ENCODE measurements around the gene ACTR2.

Gene ACTR2

GRCh38 chr2:65275141-65275915 lies 47.7 kb downstream of the ACTR2 start:
- H3K4me3 ChIP-seq (ENCODE audit: low read depth, low read length): no peak overlapping the region
- DNase-seq (ENCODE audit: low read depth): no peak

DNA sequence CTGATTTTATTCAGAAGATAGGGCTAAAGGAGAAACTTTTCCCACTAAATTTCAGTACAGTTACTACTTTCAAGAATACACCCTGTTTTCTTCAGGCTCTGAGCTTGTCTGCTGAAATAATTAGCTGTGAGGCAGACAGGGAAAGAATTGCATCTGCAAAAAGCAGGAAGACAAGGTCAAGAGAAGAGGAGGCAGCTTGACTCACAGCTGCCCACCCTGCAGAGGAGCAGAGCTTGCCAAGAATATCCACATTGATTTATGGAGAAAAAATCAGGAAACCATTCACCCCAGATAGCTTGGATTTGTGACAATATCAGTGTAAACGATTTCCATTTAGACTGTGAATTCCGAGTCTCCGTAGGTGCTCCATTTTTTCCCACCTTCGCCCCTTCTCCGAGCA lies 49.0 kb downstream of the ACTR2 start:
- H3K4me3 ChIP-seq (ENCODE audit: low read depth, low read length): no peak overlapping the region
- peak; percentile 28 for DNase-seq (ENCODE audit: low read depth)

DNA sequence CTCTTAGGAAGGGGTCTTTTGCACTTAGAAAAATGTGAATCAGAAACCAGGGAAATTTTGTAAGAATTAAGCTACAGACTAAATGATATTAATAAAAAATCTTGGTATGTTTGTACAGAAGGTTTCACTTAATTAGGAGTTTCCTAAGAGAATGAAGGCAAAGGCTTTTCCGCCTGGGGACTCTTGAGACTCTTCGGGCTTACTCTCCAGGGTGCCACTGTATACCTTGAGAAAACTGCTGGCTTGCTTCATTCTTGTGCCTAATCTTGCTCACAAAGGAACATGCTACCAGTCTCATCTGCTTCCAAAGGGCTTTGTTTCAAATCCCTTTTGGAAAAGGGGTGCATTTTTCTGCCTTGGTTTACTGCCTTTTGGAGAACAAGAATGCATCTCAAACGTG lies 49.5 kb downstream of the ACTR2 start:
- no peak overlapping the region for H3K4me3 ChIP-seq (ENCODE audit: low read depth, low read length)
- no peak for DNase-seq (ENCODE audit: low read depth)

GRCh38 chr2:65277791-65278483 lies 50.3 kb downstream of the ACTR2 start:
- DNase-seq (ENCODE audit: low read depth): no peak
- no peak overlapping the region for H3K4me3 ChIP-seq (ENCODE audit: low read depth, low read length)

GRCh38 chr2:65278531-65278981 lies 50.9 kb downstream of the ACTR2 start:
- DNase-seq (ENCODE audit: low read depth): peak; percentile 36
- no peak overlapping the region for H3K4me3 ChIP-seq (ENCODE audit: low read depth, low read length)

GRCh38 chr2:65279756-65280155 lies 52.1 kb downstream of the ACTR2 start:
- DNase-seq (ENCODE audit: low read depth): no peak
- H3K4me3 ChIP-seq (ENCODE audit: low read depth, low read length): no peak overlapping the region

DNA sequence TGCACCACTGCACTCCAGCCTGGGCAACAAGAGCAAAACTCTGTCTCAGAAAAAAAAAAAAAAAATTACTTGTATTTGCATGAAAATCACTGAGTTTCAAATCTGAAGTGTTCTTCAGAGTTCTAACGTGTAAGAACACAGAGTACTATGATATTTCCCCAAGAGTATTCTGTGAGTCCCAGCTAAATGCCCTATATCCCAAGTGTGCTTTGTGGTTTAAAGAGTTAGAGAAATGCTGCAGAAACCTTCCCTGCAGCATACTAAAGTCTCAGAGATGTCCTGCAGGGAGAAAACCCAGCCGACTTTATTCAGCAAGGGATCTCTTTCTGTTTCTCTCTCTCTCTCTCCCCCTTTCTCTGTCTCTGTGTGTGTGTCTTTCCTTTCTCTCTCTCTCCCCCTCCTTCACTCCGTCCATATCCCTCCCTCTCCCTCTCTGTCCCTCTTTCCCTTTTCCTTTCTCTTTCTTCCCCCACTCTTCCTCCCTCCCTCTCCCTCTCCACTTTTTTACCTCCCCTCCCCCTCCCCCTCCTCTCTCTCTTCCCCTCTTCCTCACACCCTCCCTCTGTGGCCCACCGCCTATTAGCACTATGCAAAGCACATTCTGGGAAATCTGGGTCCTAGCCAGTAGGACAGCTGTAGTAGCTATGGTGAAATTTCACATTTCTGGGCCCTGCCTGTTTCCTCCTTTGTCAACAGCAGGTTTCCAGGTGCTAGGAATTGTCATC lies 54.2 kb downstream of the ACTR2 start:
- H3K4me3 ChIP-seq (ENCODE audit: low read depth, low read length): no peak overlapping the region
- DNase-seq (ENCODE audit: low read depth): no peak

- DNase-seq (ENCODE audit: low read depth): no peak
Observed at GRCh38 chr2:65282477-65283053, 54.9 kb downstream of the ACTR2 start.

DNA sequence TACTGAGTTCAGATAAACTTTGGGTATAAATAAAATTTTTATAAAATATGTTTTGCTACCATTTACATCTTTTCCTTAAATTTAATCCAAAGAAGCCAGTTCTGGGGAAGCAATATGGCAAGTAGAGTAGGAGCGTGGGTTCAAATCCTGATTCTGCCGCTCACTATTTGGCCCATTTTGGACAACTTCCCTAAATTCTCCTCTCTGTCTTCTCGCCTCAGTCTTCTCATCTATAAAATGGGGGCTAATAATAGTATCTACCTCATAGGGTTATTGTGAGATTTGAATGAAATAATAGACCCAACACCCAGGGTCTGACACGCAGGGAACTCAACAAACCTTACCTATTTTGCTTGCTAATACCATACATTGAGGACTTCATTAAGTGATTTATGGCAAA lies 59.7 kb downstream of the ACTR2 start:
- no peak overlapping the region for H3K4me3 ChIP-seq (ENCODE audit: low read depth, low read length)
- DNase-seq (ENCODE audit: low read depth): no peak

More at GRCh38 chr2:65282477-65283053, 54.9 kb downstream of the ACTR2 start:
- no peak overlapping the region for H3K4me3 ChIP-seq (ENCODE audit: low read depth, low read length)

GRCh38 chr2:65291216-65292105 lies 63.8 kb downstream of the ACTR2 start:
- H3K4me3 ChIP-seq (ENCODE audit: low read depth, low read length): no peak overlapping the region
- DNase-seq (ENCODE audit: low read depth): no peak

- no peak for DNase-seq (ENCODE audit: low read depth)
- H3K4me3 ChIP-seq (ENCODE audit: low read depth, low read length): no peak overlapping the region
Observed at GRCh38 chr2:65292106-65292400, 64.4 kb downstream of the ACTR2 start.

GRCh38 chr2:65292461-65293011 lies 64.9 kb downstream of the ACTR2 start:
- no peak overlapping the region for H3K4me3 ChIP-seq (ENCODE audit: low read depth, low read length)
- DNase-seq (ENCODE audit: low read depth): no peak

DNA sequence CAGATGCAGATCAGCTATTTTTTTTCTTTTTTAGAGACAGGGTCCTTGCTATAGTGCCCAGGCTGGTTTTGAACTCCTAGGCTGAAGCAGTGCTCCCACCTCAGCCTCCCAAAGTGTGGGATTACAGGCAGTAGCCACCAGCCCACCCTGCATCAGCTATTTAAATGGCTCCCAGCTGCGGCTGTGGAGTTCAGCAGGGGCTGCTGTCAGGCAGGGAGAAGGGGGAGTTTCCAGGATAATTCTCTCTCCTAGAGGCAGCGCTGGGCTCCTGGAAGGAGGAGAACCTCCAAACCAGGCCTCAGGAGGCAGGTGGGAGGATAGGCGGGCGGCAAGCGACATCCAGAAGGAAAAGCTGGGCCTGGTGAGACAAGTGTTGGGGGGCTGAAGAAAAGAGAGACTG lies 65.7 kb downstream of the ACTR2 start:
- no peak for DNase-seq (ENCODE audit: low read depth)

DNA sequence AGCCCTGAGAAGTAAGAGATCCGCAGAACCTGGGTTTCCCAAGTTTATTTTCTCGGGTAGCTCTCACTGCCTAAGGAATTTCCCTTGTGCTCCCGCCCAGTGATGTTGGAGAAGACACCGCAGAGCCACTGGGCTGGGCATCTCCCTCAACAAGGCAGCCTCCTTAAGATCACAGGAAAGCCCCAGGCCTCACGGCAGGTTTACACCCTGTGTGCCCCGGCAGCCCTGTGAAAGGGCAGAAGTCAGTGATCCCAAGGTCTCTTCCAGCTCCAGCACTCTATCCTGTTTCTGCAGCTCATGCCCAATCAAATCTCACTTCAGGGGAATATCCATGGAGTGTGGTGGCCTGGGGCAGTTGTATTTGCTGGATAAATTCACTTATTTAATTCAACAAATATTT lies 66.5 kb downstream of the ACTR2 start:
- no peak for DNase-seq (ENCODE audit: low read depth)
- H3K4me3 ChIP-seq (ENCODE audit: low read depth, low read length): no peak overlapping the region

More for the DNA sequence above, 65.7 kb downstream of the ACTR2 start:
- H3K4me3 ChIP-seq (ENCODE audit: low read depth, low read length): no peak overlapping the region

GRCh38 chr2:65294701-65295100 lies 67.1 kb downstream of the ACTR2 start:
- no peak overlapping the region for H3K4me3 ChIP-seq (ENCODE audit: low read depth, low read length)
- no peak for DNase-seq (ENCODE audit: low read depth)

GRCh38 chr2:65296971-65297370 lies 69.3 kb downstream of the ACTR2 start:
- no peak for DNase-seq (ENCODE audit: low read depth)
- no peak overlapping the region for H3K4me3 ChIP-seq (ENCODE audit: low read depth, low read length)

DNA sequence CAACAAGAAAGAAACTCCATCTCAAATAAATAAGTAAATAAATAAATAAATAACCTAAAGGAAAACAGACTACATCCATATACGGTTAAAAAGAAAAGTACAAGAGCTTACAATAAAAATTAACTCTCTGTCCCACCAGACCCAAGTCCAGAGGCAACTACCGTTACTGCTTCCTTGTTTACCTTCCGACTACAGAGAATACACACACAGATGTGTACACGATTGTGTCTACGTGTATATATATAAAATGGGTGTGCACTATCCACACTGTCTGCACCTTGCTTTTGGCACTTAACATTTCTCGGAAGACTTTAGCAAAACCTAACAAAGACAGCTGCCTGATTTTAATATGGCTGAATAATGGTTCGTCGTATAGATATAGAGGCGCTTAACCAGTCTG lies 69.9 kb downstream of the ACTR2 start:
- no peak overlapping the region for H3K4me3 ChIP-seq (ENCODE audit: low read depth, low read length)

DNA sequence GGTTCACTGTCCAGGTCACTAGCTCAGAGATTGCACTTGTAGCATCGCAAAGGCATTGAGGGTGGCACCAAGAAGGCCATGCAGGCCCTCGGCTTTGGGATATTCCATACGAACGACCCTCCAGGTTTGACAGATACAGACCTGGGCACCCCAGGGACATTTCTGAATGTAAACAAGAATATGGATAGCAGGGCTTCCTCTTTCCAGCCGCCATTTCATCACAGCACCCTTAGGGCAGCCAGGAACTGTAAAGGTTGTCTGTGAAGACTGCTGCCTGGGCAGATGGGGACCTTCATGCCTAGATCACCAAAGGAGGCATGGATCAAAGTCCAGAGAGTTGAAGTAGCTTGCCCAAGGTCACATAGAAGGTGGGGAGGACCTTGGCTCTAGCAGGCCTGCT lies 70.5 kb downstream of the ACTR2 start:
- H3K4me3 ChIP-seq (ENCODE audit: low read depth, low read length): no peak overlapping the region
- DNase-seq (ENCODE audit: low read depth): no peak

More for the DNA sequence above, 69.9 kb downstream of the ACTR2 start:
- no peak for DNase-seq (ENCODE audit: low read depth)

DNA sequence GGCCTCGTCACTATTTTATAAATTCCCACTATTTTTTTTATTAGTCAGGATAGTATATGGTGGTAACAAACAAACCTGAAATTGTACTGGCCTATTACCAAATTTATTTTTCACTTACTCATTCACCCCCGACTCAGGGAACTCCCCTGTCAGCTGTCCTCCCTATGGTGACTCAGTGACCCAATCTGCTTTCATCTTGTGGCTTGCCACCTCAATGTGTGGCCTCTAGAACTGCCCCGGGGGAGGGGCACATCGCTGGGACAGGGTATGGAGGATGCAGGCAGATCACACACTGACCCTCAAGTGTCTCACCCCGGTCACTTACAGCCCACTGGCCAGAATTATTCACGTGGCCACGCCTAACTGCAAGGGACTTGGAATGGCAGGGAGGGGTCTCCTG lies 71.6 kb downstream of the ACTR2 start:
- H3K4me3 ChIP-seq (ENCODE audit: low read depth, low read length): no peak overlapping the region
- peak; percentile 19 for DNase-seq (ENCODE audit: low read depth)

Data from skeletal muscle cell (primary cell).